ENCODE results near the gene GALNT12.

Gene GALNT12

DNA sequence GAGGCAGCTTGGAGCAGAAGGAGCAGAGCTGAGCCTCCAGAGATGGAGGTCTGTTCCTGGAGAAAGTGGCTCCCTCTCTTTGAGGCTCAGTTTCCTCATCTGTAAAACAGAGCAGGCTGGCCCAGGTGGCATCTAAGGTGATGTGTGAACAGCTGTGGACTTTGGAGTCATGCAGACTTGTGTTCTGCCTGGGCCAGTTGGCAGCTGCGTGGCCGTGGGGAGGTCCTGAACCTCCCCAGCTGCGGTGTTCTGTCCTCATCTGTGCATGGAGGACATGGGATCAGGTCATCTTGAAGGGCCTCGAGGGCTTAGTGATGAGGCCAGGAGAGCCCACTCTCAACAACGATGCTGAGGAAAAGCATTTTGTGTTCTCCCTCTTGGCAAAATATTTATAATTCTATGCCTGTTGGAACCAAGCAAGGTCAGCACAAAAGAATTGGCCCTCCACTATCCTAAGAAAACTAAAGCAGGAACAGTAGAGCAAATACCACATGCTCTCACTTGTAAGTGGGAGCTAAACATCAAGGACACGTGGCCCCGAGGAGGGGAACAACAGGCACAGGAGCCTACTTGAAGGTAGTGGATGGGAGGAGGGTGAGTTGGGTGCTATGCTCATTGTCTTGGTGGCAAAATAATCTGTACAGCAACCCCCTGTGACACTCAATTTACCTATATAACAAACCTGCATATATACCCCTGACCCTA is 73.0 kb downstream of the GALNT12 start:
- no peak for DNase-seq (ENCODE audit: low read depth)

GRCh38 chr9:98881356-98881755 is 73.9 kb downstream of the GALNT12 start:
- DNase-seq (ENCODE audit: low read depth): no peak

DNA sequence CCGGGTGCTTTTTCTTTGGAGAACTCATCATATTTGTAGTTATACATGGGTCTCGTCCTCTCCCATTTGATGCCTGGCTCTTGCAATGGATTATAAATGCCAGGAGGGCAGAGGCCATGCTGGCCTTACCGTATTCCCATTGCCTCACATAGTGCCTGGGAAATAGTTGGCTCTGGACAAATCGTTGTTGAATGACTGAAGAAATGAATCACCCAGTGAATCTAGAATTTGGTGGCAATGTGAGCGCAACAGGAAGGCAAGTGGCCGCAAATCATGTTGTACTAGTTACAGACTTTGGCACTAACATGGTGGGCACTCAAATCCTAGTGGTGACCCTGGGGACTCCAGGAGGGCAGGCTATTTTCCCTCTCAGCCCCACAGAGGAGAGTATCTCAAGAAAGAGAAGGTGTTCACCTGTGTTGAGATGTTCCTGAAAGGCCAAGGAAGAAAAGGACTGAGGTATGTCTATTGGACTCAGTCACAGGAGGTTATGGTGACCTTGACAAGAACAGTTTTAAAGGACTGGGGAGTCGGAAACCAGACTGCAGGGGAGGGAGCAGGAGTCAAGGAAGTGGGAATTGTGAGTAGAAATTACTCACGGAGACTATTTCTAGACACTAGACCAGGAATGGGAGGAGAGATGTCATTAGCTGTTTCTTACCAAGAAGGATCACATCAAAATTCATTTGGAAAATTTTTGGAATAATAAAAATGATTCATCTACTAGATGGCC is 74.5 kb downstream of the GALNT12 start:
- DNase-seq (ENCODE audit: low read depth): no peak

DNA sequence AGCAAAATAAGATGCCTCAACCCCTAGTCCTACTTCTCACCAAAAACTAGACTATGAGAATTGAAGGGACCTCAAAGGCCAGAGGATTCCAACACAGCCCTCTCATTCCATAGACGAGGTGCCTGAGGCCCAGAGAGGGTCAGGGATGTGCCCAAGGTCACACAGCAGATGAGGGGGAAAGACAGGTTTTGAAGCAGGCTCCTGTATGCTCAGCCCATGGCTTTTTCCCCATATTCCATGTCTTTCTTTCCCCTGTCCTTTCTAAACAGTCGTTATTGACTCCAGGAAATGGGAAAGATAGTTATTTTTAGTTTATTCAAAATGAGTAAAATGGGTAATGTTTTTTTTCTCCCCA is 75.1 kb downstream of the GALNT12 start:
- DNase-seq (ENCODE audit: low read depth): no peak

DNA sequence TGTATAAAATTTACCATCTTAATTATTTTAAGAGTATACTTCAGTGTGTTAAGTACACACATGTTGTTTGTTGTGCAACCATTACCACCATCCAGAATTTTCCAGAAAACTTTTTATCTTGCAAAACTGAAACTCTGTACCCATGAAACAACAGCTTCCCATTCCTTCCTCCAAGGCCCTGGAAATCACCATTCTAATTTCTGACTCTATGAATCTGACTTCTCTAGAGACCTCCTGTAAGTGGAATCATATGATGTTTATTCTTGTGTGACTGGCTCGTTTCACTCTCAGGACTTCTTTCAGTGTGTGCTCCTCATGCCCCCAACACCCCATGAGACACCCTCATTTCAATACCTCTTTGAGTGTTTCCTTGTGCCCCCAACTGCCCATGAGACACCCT is 75.8 kb downstream of the GALNT12 start:
- no peak for DNase-seq (ENCODE audit: low read depth)

GRCh38 chr9:98884849-98885248 is 77.4 kb downstream of the GALNT12 start:
- DNase-seq (ENCODE audit: low read depth): no peak

GRCh38 chr9:98885575-98886295 is 78.3 kb downstream of the GALNT12 start:
- no peak for DNase-seq (ENCODE audit: low read depth)

GRCh38 chr9:98886691-98887229 is 79.3 kb downstream of the GALNT12 start:
- no peak for DNase-seq (ENCODE audit: low read depth)

- no peak for DNase-seq (ENCODE audit: low read depth)
Measured at GRCh38 chr9:98887918-98888510, 80.5 kb downstream of the GALNT12 start.

DNA sequence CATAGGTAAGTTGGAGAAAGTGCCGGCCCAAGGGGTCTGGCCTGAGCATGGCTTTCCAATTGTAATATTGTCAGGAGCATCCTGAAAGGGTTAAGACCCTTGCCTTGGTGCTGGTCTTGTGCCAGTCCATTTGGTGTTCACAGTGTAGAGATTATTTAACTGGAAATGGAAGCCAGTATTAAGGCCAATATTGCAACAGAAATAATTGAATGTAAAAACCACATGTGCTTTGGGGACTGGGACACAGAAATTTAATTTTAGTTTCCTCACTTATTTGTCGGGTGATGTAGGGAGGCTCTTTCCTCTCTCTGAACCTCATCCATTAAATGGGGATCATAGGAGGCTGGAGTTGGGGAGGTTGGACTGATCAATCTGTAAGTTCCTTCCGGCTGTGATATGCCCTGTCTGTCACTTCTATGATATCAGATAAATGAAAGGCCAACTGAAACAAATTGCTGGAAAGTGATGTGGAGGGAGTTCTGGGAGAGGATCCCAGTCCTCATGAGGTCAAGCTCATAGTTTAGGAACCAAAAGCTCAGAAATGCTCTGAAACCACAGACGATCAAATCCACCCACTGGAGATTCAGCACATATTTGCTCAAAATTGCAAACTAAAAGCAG is 81.4 kb downstream of the GALNT12 start:
- no peak for DNase-seq (ENCODE audit: low read depth)

DNA sequence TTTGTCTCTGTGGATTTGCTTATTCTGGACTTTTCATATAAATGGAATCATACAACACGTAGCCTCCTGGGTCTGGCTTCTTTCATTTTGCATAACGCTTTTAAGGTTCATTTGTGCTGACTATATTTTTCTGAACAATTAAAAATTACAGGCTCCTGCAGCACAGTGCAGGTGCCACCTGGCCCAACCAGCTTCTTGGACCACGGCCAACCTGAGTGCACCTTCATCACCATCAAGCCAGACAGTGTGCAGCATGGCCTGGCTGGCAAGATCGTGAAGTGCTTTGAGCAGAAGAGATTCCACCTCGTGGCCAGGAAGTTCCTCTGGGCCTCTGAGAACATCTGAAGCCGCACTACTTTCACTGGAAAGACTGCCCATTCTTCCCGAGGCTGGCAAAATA is 82.8 kb downstream of the GALNT12 start:
- DNase-seq (ENCODE audit: low read depth): no peak

GRCh38 chr9:98892288-98892687 is 84.8 kb downstream of the GALNT12 start:
- no peak for DNase-seq (ENCODE audit: low read depth)

DNA sequence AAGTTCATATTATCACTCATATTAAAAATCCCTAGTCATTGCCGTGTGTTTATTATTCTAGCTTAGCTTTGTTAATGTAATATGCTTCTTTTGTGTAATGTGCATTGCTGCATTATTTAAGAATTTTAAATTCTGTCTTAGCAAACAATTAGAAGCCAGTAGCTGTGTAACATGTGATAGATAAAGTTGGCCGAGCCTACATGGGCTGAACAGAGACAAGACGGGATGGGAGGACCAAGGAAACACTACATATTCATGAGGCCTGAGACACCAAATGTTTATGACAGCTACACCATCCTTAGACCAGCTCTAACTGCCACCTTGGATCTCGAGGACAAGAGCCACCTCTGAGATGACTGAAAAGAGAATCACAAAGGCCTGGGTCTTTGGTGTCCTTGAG is 85.2 kb downstream of the GALNT12 start:
- no peak for DNase-seq (ENCODE audit: low read depth)

DNA sequence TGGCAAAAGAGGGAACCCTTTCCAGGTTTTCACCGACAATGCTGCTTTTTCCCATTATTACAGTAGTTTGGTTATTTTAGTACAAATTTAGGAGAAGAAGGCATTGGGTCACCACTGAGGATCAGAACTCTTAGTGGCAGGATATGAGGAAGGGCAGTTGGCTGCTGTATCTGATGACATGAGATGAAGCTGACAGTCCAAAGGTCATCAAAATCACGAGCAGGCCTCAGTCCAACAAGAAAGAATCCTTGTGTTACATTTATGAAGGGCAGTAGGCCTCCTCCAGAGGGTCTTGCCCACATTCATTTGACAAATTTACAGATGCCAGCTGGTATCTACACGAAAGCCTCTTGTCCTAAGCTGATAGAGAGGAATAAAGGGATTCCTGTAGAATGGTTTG is 86.7 kb downstream of the GALNT12 start:
- no peak for DNase-seq (ENCODE audit: low read depth)

GRCh38 chr9:98894761-98895160 is 87.3 kb downstream of the GALNT12 start:
- no peak for DNase-seq (ENCODE audit: low read depth)

GRCh38 chr9:98896632-98897031 is 89.2 kb downstream of the GALNT12 start:
- no peak for DNase-seq (ENCODE audit: low read depth)

GRCh38 chr9:98897745-98898144 is 90.3 kb downstream of the GALNT12 start:
- no peak for DNase-seq (ENCODE audit: low read depth)

- no peak for DNase-seq (ENCODE audit: low read depth)
Measured at GRCh38 chr9:98899408-98900056, 92.1 kb downstream of the GALNT12 start.

Data from CMK (cell line).